GM23338 (cell line): ENCODE measurements around the gene ETFA. TPM values are rescaled to one million over a fixed set of nuclear protein-coding genes. Genes with fewer than 3 reads are reported as not detected.

ENCODE experiments used
- ATAC-seq: fragments of 200-7000 bp; cut with Tn5 transposase; 3 replicates; pipeline ENCODE4 v1.9.1; 2020
- DNase-seq: peaks from one replicate; pipeline ENCODE4 v3.0.0-alpha.2; 2015; ENCODE audit warnings: low spot score
- H2AFZ ChIP-seq: fragments of 200-600 bp; sonication (generic); 2 replicates; pipeline ENCODE4 v1.8.0; 2016; ENCODE audit warnings: antibody characterized with exemption, mild to moderate bottlenecking, moderate library complexity
- H3F3A ChIP-seq: fragments of 200-600 bp; sonication (generic); replicated peaks from 2 replicates; pipeline ENCODE4 v1.8.0; 2017; ENCODE audit warnings: antibody characterized with exemption, mixed run types, low read depth
- H3K27ac ChIP-seq: fragments of 200-600 bp; sonication (generic); 2 replicates; pipeline ENCODE4 v1.6.1; 2016; ENCODE audit warnings: low read depth
- H3K27me3 ChIP-seq: fragments of 200-600 bp; sonication (generic); 2 replicates; pipeline ENCODE4 v1.8.0; 2016; ENCODE audit warnings: mild to moderate bottlenecking, mixed run types, moderate library complexity; ENCODE audit not compliant: insufficient read depth
- H3K36me3 ChIP-seq: fragments of 200-600 bp; sonication (generic); 2 replicates; pipeline ENCODE4 v1.8.0; 2016; ENCODE audit warnings: mild to moderate bottlenecking; ENCODE audit not compliant: insufficient read depth
- H3K4me1 ChIP-seq: fragments of 200-600 bp; sonication (generic); 2 replicates; pipeline ENCODE4 v1.8.0; 2016; ENCODE audit warnings: mild to moderate bottlenecking, moderate library complexity; ENCODE audit not compliant: insufficient read depth
- H3K4me2 ChIP-seq: fragments of 200-600 bp; sonication (generic); 2 replicates; pipeline ENCODE4 v1.7.1; 2017; ENCODE audit warnings: mixed run types
- H3K4me3 ChIP-seq: fragments of 200-600 bp; sonication (generic); 2 replicates; pipeline ENCODE4 v1.6.1; 2016; ENCODE audit warnings: mixed run types
- H3K79me2 ChIP-seq: fragments of 200-600 bp; sonication (generic); replicated peaks from 2 replicates; pipeline ENCODE4 v1.8.0; 2017; ENCODE audit warnings: mild to moderate bottlenecking; ENCODE audit not compliant: insufficient read depth
- H3K9me2 ChIP-seq: fragments of 200-600 bp; sonication (generic); 2 replicates; pipeline ENCODE4 v1.8.0; 2017; ENCODE audit not compliant: insufficient read depth
- H4K20me1 ChIP-seq: fragments of 200-600 bp; sonication (generic); replicated peaks from 2 replicates; pipeline ENCODE4 v1.8.0; 2017; ENCODE audit warnings: mild to moderate bottlenecking; ENCODE audit not compliant: insufficient read depth
- H3K27ac Mint-ChIP-seq: 2 replicates; pipeline ENCODE4 v1.8.0; 2020; ENCODE audit warnings: inconsistent platforms, mild to moderate bottlenecking, moderate library complexity, mixed read lengths
- H3K27me3 Mint-ChIP-seq: 3 replicates; pipeline ENCODE4 v1.8.0; 2022; ENCODE audit warnings: low read depth, mild to moderate bottlenecking, moderate library complexity, mixed read lengths, inconsistent platforms; ENCODE audit not compliant: insufficient read depth, poor library complexity
- H3K36me3 Mint-ChIP-seq: 3 replicates; pipeline ENCODE4 v1.8.0; 2021; ENCODE audit warnings: low read depth, mild to moderate bottlenecking, inconsistent platforms, moderate library complexity, mixed read lengths
- H3K4me1 Mint-ChIP-seq: 3 replicates; pipeline ENCODE4 v1.8.0; 2020; ENCODE audit warnings: mild to moderate bottlenecking, inconsistent platforms, mixed read lengths
- H3K4me3 Mint-ChIP-seq: 3 replicates; pipeline ENCODE4 v1.8.0; 2021; ENCODE audit warnings: moderate library complexity, mild to moderate bottlenecking, inconsistent platforms, mixed read lengths
- H3K9me3 Mint-ChIP-seq: 3 replicates; pipeline ENCODE4 v1.8.0; 2020; ENCODE audit warnings: moderate library complexity, mild to moderate bottlenecking, inconsistent platforms, mixed read lengths
- CREB1 ChIP-seq: fragments of 250-450 bp; sonication (Bioruptor Pico); IDR thresholded peaks from 2 replicates; pipeline ENCODE4 v1.5.0; 2020; ENCODE audit warnings: low read depth, mild to moderate bottlenecking, moderate library complexity
- CTCF ChIP-seq, 2 experiments: fragments of 200-600 bp in 1 of 2; sonication (generic) in 1 of 2; conservative IDR thresholded peaks; 2 replicates each; pipeline versions ENCODE4 v1.5.1 to v1.6.1; 2016 to 2017; ENCODE audit warnings: antibody characterized with exemption in 2 of 2, low read depth in 2 of 2, mild to moderate bottlenecking in 2 of 2, moderate library complexity in 1 of 2
- ETS1 ChIP-seq: IDR thresholded peaks from 2 replicates; pipeline ENCODE4 v1.6.1; 2016; ENCODE audit warnings: antibody characterized with exemption
- EZH2 ChIP-seq: fragments of 200-600 bp; sonication (generic); IDR thresholded peaks from one replicate; pipeline ENCODE4 v1.8.0; 2017; ENCODE audit warnings: antibody characterized with exemption, mild to moderate bottlenecking, low read depth; ENCODE audit not compliant: unreplicated experiment
- EZH2phosphoT487 ChIP-seq: fragments of 200-600 bp; sonication (generic); IDR thresholded peaks from one replicate; pipeline ENCODE4 v1.8.1; 2018; ENCODE audit warnings: antibody characterized with exemption; ENCODE audit not compliant: unreplicated experiment
- JUNB ChIP-seq: IDR thresholded peaks from one replicate; pipeline ENCODE4 v1.6.1; 2016; ENCODE audit warnings: antibody characterized with exemption; ENCODE audit not compliant: unreplicated experiment
- NANOG ChIP-seq: IDR thresholded peaks from 2 replicates; pipeline ENCODE4 v1.6.1; 2016; ENCODE audit warnings: antibody characterized with exemption, borderline replicate concordance
- POLR2AphosphoS5 ChIP-seq: IDR thresholded peaks from 2 replicates; pipeline ENCODE4 v1.6.1; 2016; ENCODE audit warnings: antibody characterized with exemption, low read depth
- REST ChIP-seq: IDR thresholded peaks from one replicate; pipeline ENCODE4 v1.6.1; 2018; ENCODE audit warnings: antibody characterized with exemption; ENCODE audit not compliant: unreplicated experiment
- STAT1 ChIP-seq: IDR thresholded peaks from one replicate; pipeline ENCODE4 v1.6.1; 2016; ENCODE audit warnings: antibody characterized with exemption; ENCODE audit not compliant: unreplicated experiment
- ZNF114 ChIP-seq: fragments of 250-450 bp; sonication (Bioruptor Pico); IDR thresholded peaks from 2 replicates; pipeline ENCODE4 v1.5.0; 2020; ENCODE audit warnings: mild to moderate bottlenecking, moderate library complexity
- ZNF331 ChIP-seq: fragments of 250-450 bp; sonication (Bioruptor Pico); IDR thresholded peaks from 2 replicates; pipeline ENCODE4 v1.5.0; 2020; ENCODE audit warnings: low read depth, mild to moderate bottlenecking, moderate library complexity
- ZNF462 ChIP-seq: fragments of 250-450 bp; sonication (Bioruptor Pico); IDR thresholded peaks from 2 replicates; pipeline ENCODE4 v1.5.0; 2020; ENCODE audit warnings: mild to moderate bottlenecking, moderate library complexity
- polyA plus RNA-seq: library from polyadenylated mRNA; unstranded; fragments of >200 nt; fragmentation: Nextera tagmentation; extraction: Ambion mirVana; gene quantifications from 2 replicates; pipeline ENCODE4 v1.2.1, GENCODE V29; 2016
- total RNA-seq: library from RNA; depleted of rRNA; stranded (reverse); fragments of >200 nt; shearing (Covaris generic); gene quantifications from 2 replicates; pipeline ENCODE4 v1.2.3, GENCODE V29; 2014

The ETFA gene
- total and polyA plus RNA-seq, 2 experiments from 2014 or later, result 52.9 to 69.1 TPM

- Mint-ChIP-seq H3K27me3 (peaks cover 10% of the 10 kb centered on the region), H3K27ac (no peak overlapping the region)
- ATAC-seq, result no peak
These were observed 145.3 kb downstream of the ETFA start for GRCh38 chr15:76165951-76166350.

More at GRCh38 chr15:76165951-76166350, 145.3 kb downstream of the ETFA start:
- Mint-ChIP-seq H3K9me3 (no peaks in the 10 kb centered on the region), H3K4me3 (no peak overlapping the region), H3K36me3 (no peaks in the 10 kb centered on the region), H3K4me1 (peaks cover 16% of the 10 kb centered on the region)
- Histone ChIP-seq H3K4me1 (0 out of 2 replicates have a peak, but pooled peaks cover 2% of the 10 kb centered on the region), H3K27me3 (no peaks in the 10 kb centered on the region), H3F3A (no peaks in the 10 kb centered on the region), H3K9me2 (no peaks in the 10 kb centered on the region), H3K4me3 (no peak overlapping the region), H3K79me2 (no peaks in the 10 kb centered on the region), H3K27ac (no peak overlapping the region), H2AFZ (no peak overlapping the region), H4K20me1 (no peaks in the 10 kb centered on the region), H3K36me3 (no peaks in the 10 kb centered on the region), H3K4me2 (no peak overlapping the region)
- no peak for TF ChIP-seq ETS1
- TF ChIP-seq REST, result no peak
- no peak for TF ChIP-seq ZNF114 (CRISPR knock-in tag)
- TF ChIP-seq CTCF (conservative IDR thresholded peaks at IDR 0.05; ENCODE audit: low read depth in 2 of 2), result no peak
- no peak for TF ChIP-seq NANOG
- TF ChIP-seq JUNB, result no peak
- no peak for TF ChIP-seq EZH2phosphoT487
- TF ChIP-seq CREB1 (CRISPR knock-in tag), result no peak
- no peak for TF ChIP-seq STAT1
- TF ChIP-seq EZH2, result no peak
- no peak for TF ChIP-seq ZNF331 (CRISPR knock-in tag)
- TF ChIP-seq POLR2AphosphoS5, result no peak
- TF ChIP-seq ZNF462 (CRISPR knock-in tag), result no peak
- no peak for DNase-seq
